ENCODE data around the gene PHKG2.

PHKG2 gene

DNA sequence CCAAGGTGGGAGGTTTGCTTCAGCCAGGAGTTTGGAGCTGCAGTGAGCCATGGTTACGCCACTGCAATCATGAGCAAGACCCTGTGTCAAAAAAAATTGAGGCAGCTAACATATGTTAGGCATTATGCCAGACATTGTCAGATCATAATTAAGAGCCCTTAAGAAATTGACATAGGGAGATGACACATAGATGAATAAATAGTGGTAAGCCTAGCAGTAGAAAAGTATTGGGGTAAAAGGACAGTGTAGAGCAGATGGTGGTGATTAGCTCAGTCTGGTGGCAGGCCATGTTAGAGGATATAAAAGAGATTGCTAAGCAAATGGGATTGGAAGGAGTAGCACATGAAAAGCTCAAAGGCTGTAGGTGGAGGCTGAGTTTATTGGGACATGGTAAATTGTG, 26.6 kb upstream of the PHKG2 start:
- H3K4me3 ChIP-seq (ENCODE audit: low read length): no peak overlapping the region
- TF ChIP-seq, protein P1, sequence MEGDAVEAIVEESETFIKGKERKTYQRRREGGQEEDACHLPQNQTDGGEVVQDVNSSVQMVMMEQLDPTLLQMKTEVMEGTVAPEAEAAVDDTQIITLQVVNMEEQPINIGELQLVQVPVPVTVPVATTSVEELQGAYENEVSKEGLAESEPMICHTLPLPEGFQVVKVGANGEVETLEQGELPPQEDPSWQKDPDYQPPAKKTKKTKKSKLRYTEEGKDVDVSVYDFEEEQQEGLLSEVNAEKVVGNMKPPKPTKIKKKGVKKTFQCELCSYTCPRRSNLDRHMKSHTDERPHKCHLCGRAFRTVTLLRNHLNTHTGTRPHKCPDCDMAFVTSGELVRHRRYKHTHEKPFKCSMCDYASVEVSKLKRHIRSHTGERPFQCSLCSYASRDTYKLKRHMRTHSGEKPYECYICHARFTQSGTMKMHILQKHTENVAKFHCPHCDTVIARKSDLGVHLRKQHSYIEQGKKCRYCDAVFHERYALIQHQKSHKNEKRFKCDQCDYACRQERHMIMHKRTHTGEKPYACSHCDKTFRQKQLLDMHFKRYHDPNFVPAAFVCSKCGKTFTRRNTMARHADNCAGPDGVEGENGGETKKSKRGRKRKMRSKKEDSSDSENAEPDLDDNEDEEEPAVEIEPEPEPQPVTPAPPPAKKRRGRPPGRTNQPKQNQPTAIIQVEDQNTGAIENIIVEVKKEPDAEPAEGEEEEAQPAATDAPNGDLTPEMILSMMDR (conservative IDR thresholded peaks at IDR 0.05; ENCODE audit: low read length): no peak
- DNase-seq (ENCODE audit: low read depth): peak; percentile 37

GRCh38 chr16:30722443-30722842, 25.8 kb upstream of the PHKG2 start:
- no peak overlapping the region for H3K4me3 ChIP-seq (ENCODE audit: low read length)
- DNase-seq (ENCODE audit: low read depth): no peak
- TF ChIP-seq, protein P1 (conservative IDR thresholded peaks at IDR 0.05; ENCODE audit: low read length): no peak

DNA sequence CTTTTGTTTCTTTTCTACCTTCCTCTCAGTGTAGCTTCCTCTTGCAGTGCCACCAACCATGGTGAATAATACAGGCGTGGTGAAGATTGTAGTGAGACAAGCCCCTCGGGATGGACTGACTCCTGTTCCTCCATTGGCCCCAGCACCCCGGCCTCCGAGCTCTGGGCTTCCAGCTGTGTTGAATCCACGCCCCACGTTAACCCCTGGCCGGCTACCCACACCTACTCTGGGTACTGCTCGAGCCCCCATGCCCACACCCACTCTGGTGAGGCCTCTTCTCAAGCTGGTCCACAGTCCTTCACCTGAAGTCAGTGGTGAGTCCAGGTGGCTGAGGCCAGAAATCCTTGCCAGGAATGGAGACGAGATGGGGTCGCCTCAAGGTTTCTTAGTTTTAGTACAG, 25.3 kb upstream of the PHKG2 start:
- TF ChIP-seq, protein P1 (conservative IDR thresholded peaks at IDR 0.05; ENCODE audit: low read length): no peak
- no peak for DNase-seq (ENCODE audit: low read depth)
- no peak overlapping the region for H3K4me3 ChIP-seq (ENCODE audit: low read length)

- no peak for DNase-seq (ENCODE audit: low read depth)
- no peak overlapping the region for H3K4me3 ChIP-seq (ENCODE audit: low read length)
- TF ChIP-seq, protein P1 (conservative IDR thresholded peaks at IDR 0.05; ENCODE audit: low read length): no peak
These were observed 24.4 kb upstream of the PHKG2 start for GRCh38 chr16:30723725-30724355.

DNA sequence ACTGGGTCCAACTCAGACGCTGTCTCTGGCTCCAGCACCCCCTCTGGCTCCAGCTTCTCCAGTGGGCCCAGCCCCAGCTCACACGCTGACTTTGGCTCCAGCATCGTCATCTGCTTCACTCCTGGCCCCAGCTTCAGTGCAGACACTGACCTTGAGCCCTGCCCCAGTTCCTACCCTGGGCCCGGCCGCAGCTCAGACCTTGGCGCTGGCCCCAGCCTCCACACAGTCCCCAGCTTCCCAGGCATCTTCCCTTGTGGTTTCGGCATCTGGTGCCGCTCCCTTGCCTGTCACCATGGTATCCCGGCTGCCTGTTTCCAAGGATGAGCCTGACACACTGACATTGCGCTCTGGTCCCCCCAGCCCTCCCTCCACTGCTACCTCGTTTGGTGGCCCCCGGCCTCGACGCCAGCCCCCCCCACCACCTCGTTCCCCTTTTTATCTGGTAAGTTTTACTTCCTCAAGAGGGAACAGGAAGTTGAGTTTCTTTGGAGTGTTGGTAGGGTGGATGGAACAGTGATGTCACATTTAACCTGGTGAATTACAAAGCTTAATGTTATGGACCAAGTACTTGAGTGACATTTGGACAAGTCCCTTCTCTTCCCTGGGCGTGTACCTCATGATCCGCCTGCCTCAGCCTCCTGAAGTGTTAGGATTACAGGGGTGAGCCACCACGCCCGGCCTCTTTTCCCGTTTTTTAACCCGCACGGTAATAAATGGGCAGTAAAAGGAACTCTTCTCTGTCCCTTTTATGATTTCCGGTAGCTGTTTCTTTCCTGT, 23.4 kb upstream of the PHKG2 start:
- DNase-seq (ENCODE audit: low read depth): peak; percentile 50
- TF ChIP-seq, protein P1 (conservative IDR thresholded peaks at IDR 0.05; ENCODE audit: low read length): no peak
- no peak overlapping the region for H3K4me3 ChIP-seq (ENCODE audit: low read length)

- no peak for DNase-seq (ENCODE audit: low read depth)
- H3K4me3 ChIP-seq (ENCODE audit: low read length): no peak overlapping the region
- TF ChIP-seq, protein P1 (conservative IDR thresholded peaks at IDR 0.05; ENCODE audit: low read length): no peak
These were observed 22.8 kb upstream of the PHKG2 start for GRCh38 chr16:30725418-30725792.

- TF ChIP-seq, protein P1 (conservative IDR thresholded peaks at IDR 0.05; ENCODE audit: low read length): no peak
- no peak for DNase-seq (ENCODE audit: low read depth)
- no peak overlapping the region for H3K4me3 ChIP-seq (ENCODE audit: low read length)
These were observed 19.9 kb upstream of the PHKG2 start for GRCh38 chr16:30728321-30728720.

Data from AG10803 (cell line).